EH (cell line): Measurements from ENCODE around the gene IL1RAPL1.

Source experiments
- DNase-seq: peaks from one replicate; pipeline ENCODE4 v3.0.0-alpha.2; 2015; ENCODE audit warnings: low read depth

IL1RAPL1 gene

GRCh38 chrX:29434939-29435338, 847.7 kb downstream of the IL1RAPL1 start:
- DNase-seq = no peak

GRCh38 chrX:29435396-29435795, 848.1 kb downstream of the IL1RAPL1 start:
- DNase-seq = no peak

GRCh38 chrX:29447867-29448266, 860.6 kb downstream of the IL1RAPL1 start:
- no peak for DNase-seq

GRCh38 chrX:29453333-29453732, 866.1 kb downstream of the IL1RAPL1 start:
- no peak for DNase-seq

GRCh38 chrX:29455702-29456101, 868.5 kb downstream of the IL1RAPL1 start:
- DNase-seq = no peak

- no peak for DNase-seq
These were observed 873.8 kb downstream of the IL1RAPL1 start for GRCh38 chrX:29461039-29461438.

GRCh38 chrX:29466456-29466855, 879.2 kb downstream of the IL1RAPL1 start:
- peak; percentile 6 for DNase-seq

- DNase-seq = no peak
These were observed 881.8 kb downstream of the IL1RAPL1 start for GRCh38 chrX:29468911-29469494.

GRCh38 chrX:29470030-29470429, 882.8 kb downstream of the IL1RAPL1 start:
- DNase-seq = peak; percentile 26

- DNase-seq = no peak
These were observed 884.6 kb downstream of the IL1RAPL1 start for GRCh38 chrX:29471829-29472228.

GRCh38 chrX:29477878-29478277, 890.6 kb downstream of the IL1RAPL1 start:
- DNase-seq = no peak

- DNase-seq = peak; percentile 30
These were observed 891.3 kb downstream of the IL1RAPL1 start for GRCh38 chrX:29478336-29479069.

GRCh38 chrX:29487214-29487613, 900.0 kb downstream of the IL1RAPL1 start:
- DNase-seq = no peak

- DNase-seq = peak; percentile 3
These were observed 900.5 kb downstream of the IL1RAPL1 start for GRCh38 chrX:29487714-29488113.

GRCh38 chrX:29488919-29489318, 901.7 kb downstream of the IL1RAPL1 start:
- no peak for DNase-seq

GRCh38 chrX:29490606-29491005, 903.4 kb downstream of the IL1RAPL1 start:
- no peak for DNase-seq

GRCh38 chrX:29491659-29492058, 904.4 kb downstream of the IL1RAPL1 start:
- DNase-seq = no peak

- DNase-seq = peak; percentile 15
These were observed 909.5 kb downstream of the IL1RAPL1 start for GRCh38 chrX:29496636-29497180.

- no peak for DNase-seq
These were observed 919.5 kb downstream of the IL1RAPL1 start for GRCh38 chrX:29506729-29507128.

GRCh38 chrX:29518100-29518499, 930.9 kb downstream of the IL1RAPL1 start:
- no peak for DNase-seq

- no peak for DNase-seq
These were observed 941.0 kb downstream of the IL1RAPL1 start for GRCh38 chrX:29528281-29528680.

- DNase-seq = peak; percentile 20
These were observed 943.3 kb downstream of the IL1RAPL1 start for GRCh38 chrX:29530501-29530900.

GRCh38 chrX:29531336-29531735, 944.1 kb downstream of the IL1RAPL1 start:
- DNase-seq = no peak
